ENCODE results near the gene DEDD2.

- TF ChIP-seq EZH2 (IDR thresholded peaks at IDR 0.05; ENCODE audit: low read length, unreplicated experiment) (no peak), CTCF (conservative IDR thresholded peaks at IDR 0.05; ENCODE audit: low read depth, low read length) (no peak)
These were observed 17.3 kb downstream of the DEDD2 start for GRCh38 chr19:42200116-42200715.
